Measurements from ENCODE around the gene PLSCR3.
"Not testable (repeated sequence)": the region's sequence is repeated elsewhere in the genome, so short reads cannot be mapped to it uniquely, and the experiment has no call there.

The PLSCR3 gene

DNA sequence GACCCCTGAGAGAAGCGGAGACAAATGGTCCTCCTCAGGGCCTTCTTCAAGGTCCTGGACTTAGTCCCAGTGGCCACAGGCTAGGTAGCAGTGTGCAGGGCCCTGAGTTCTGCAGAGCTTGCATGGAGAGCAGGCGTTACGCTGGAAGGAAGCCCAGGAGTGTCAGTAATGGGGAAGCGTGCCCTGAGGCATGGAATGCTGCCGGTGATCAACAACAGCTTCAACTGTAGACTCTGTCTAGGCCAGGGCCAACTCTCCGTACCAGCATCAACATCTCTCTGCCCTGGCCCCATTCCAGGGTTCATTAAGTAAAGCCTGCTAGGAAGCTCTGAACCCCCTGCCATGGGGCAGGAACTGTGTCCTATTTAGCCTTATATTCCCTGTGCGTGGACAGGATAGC, 14.0 kb downstream of the PLSCR3 start:
- DNase-seq: no peak

DNA sequence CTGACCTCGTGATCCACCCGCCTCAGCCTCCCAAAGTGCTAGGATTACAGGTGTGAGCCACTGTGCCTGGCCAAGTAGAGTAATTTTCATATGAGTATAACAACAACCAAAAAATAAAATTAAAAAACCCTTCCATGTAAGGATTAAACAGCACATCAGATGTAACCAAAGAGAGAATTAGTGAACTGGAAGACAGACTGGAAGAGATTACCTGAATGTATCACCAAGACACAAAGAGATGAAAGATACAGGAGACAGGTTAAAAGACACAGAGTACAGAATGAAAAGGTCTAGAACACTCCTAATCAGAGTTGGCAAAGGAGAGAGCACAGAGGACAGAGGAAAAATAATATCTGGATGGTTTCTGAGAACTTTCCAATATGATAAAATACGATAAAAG, 15.2 kb downstream of the PLSCR3 start:
- DNase-seq: no peak

GRCh38 chr17:7374353-7374752, 20.0 kb downstream of the PLSCR3 start:
- no peak for DNase-seq

DNA sequence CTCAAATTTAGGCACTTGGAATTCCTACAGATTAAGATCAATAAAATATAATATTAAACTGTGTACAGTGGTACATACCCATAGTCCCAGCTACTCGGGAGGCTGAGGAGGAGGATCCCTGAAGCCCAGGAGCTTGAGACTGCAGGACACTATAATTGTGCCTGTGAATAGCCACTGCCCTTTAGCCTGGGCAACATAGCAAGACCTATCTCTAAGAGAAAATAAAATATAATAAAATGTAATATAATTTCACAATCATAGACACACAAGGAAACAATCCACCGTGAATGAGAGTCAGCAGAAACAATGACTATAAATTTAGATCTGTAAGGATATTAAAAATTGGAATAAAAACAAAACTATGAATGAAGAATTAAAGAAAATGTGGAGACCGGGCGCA, 23.5 kb downstream of the PLSCR3 start:
- DNase-seq: no peak

- DNase-seq: no peak
Observed at GRCh38 chr17:7369825-7370224, 24.5 kb downstream of the PLSCR3 start.

DNA sequence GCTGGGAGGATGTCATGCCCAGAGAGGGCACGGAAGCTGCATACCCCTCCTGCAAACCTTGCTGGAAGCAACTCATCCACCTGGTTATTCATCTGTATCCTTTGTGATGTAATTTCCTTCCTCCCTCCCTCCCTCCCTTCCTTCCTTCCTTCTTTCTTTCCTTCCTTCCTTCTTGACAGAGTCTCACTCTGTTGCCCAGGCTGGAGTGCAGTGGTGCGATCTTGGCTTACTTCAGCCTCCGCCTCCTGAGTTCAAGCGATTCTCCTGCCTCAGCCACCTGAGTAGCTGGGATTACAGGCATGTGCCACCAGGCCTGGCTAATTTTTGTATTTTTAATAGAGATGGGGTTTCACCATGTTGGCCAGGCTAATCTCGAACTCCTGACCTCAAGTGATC, 25.7 kb downstream of the PLSCR3 start:
- DNase-seq: not testable (repeated sequence)

DNA sequence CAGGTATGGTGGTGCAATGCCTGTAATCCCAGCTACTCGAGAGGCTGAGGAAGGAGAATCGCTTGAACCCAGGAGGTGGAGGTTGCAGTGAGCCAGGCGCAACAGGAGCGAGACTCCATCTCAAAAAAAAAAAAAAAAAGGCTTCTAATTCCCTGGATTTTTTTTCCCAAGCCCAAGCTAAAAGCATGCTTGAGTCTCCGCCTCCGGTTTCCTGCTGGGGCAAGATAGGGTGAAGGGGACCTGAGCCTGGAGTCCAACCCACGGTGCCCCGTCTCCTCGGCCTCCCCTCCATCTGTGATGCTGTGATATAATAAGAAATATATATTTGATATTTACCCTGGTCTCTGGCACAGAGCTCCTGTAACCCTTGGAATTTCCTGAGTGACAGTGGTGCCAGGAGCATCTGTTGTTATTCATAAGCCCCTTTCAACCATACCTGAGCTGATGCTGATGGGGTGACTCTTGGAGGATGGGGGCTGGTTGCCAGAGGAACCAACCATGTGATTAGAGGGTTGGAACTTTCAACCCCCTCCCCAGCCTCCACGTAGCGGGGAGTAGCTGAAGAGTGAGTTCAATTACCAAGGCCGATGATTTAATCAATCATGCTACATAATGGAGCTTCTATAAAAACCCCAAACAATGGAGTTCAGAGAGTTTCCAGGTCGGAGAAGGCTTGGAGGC, 26.3 kb downstream of the PLSCR3 start:
- no peak for DNase-seq

DNA sequence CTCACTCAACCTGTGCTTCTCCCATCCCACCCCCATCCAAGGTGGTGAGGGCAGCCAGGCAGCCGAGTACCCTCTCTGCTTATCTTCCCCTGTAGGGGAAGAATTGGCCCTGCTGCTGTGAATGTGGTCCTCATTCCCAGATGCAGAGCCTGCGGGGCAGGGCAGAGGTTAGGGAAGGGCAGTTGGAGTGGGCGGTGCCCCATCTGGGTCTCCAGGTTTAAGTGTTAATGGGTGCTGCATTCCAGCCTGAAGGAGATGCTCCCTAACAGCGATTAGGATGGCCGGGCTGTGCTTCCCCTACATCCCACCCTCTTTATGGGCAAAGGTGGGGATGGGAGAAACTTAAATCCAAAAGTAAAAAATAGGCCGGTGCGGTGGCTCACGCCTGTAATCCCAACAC, 27.2 kb downstream of the PLSCR3 start:
- no peak for DNase-seq

- not testable (repeated sequence) for DNase-seq
Observed at GRCh38 chr17:7365963-7366362, 28.4 kb downstream of the PLSCR3 start.

- peak; percentile 24 for DNase-seq
Observed at GRCh38 chr17:7363311-7363710, 31.0 kb downstream of the PLSCR3 start.

DNA sequence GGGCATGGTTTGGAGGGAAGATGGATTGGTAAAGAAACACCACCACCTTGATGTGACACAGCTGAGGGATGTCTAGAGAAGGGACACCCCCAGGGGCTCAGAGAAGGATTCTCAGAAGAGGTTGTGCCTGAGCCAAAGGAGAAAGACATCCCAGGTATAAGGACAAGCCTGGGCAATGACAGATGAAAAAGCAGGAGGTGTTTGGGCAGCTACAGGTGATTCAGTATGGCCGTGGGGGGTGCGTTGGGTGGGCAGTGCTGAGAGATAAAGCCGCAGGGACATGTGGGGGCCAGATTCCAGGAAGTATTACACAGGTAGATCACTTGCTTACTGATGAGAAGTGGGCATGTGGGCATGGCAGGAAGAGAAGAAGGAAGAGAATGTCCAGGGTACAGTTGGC, 32.4 kb downstream of the PLSCR3 start:
- DNase-seq: no peak

GRCh38 chr17:7357381-7357780, 36.9 kb downstream of the PLSCR3 start:
- no peak for DNase-seq

- DNase-seq: no peak
Observed at GRCh38 chr17:7356756-7357155, 37.6 kb downstream of the PLSCR3 start.

GRCh38 chr17:7356072-7356549, 38.2 kb downstream of the PLSCR3 start:
- peak; percentile 66 for DNase-seq

GRCh38 chr17:7355573-7355972, 38.8 kb downstream of the PLSCR3 start:
- DNase-seq: no peak

DNA sequence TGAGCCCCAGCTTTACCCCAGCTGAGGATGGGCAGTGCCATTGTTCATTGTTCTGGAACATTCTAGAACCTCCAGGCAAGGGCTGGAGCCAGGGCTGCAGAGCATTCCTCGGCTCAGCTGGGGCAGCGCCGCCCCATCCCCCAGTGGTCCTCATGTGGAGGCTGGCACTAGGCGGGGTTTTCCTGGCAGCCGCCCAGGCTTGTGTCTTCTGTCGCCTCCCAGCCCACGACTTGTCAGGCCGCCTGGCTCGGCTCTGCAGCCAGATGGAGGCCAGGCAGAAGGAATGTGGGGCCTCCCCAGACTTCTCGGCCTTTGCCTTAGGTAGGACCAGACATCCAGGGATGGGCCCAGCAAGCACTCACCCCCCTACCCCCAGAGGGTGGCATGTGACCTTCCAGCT, 39.3 kb downstream of the PLSCR3 start, which contains the start of gene TMEM95:
Gene TMEM95 (plus strand): TSS at position 104 of the 400 bp plus-strand sequence. CDS start 49 bp downstream, at position 153.
- peak; percentile 72 for DNase-seq

GRCh38 chr17:7354262-7354843, 40.0 kb downstream of the PLSCR3 start:
- peak; percentile 55 for DNase-seq

- no peak for DNase-seq
Observed at GRCh38 chr17:7352910-7353635, 41.3 kb downstream of the PLSCR3 start.

GRCh38 chr17:7352503-7352889, 41.8 kb downstream of the PLSCR3 start:
- no peak for DNase-seq

DNA sequence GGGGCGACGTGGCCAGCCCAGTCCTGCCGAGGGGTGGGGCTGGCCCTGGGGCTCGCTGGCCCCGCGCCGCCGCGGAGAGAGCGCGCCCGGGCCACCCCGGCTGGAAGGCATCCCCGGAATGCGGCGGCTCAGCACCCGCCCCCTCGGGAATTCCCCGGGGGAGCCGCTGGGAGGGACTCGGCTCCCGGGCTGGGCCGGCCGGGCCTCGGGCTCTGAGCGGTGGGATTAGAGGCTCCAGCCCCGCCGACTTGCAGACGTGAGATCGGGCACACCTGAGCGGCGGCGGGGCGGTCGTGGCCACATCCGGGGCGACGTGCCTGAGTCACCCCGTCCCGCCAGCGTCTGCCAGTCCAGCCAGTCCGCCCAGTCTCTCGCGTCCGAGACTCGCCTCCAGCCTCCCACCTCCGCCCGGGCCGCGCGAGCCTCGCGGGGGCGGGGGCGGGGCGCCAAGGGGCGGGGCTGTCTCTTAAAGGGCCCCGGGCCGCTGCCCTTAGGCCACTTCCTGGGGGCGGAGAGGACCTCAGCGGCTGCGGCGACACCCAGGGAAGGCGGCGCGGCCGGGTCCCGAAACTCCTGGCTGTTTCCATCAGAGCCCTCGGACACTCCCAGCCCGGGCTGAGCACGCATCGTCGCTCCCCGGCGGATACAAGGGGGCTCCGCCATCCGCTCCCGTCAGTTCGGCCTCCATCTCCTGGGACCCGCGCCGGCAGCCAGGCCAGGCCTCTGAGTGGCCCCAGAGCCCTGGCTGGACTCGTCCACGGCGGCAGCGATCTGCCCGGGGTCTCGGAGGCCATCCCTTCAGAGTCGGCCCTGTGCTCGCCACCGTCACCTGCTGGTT, 42.4 kb downstream of the PLSCR3 start, which contains the start of gene KCTD11:
Gene KCTD11 (plus strand): TSS at position 498 of the 838 bp plus-strand sequence.
- DNase-seq: peak; percentile 96

GRCh38 chr17:7348478-7349242, 45.7 kb downstream of the PLSCR3 start:
- DNase-seq: peak; percentile 40
